GM21360 (cell line): ENCODE results near the gene CTTNBP2.
A peak's percentile ranks its signal among the peaks of the same experiment; 100 is the strongest.

Experiments
- ATAC-seq: cut with Tn5 transposase; IDR thresholded peaks from one replicate; pipeline ENCODE4 v1.9.1; 2021; ENCODE audit warnings: mild to moderate bottlenecking, moderate library complexity; ENCODE audit not compliant: unreplicated experiment

Gene CTTNBP2

DNA sequence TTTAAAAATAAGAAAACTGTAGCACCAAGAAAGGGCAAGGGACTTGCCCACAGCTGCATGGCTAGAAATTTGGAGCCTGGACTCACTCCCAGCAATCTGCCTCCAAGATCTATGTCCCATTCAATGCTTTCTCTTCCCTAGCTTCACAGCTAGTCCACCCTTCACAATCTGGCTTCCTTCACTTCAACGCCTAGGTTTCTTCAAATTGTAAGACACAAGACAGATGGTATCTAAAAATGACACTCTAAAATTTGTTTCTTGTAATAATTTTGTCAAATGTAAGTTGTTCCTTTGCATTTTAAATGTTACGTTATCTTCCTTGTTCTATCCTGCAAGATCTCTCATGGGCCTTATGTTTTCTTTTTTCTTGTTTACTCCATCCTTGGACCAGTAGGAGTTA lies 48.6 kb downstream of the CTTNBP2 start:
- no peak for ATAC-seq

GRCh38 chr7:117819558-117819957 lies 53.7 kb downstream of the CTTNBP2 start:
- ATAC-seq, result no peak

GRCh38 chr7:117818232-117818631 lies 55.0 kb downstream of the CTTNBP2 start:
- ATAC-seq, result no peak

DNA sequence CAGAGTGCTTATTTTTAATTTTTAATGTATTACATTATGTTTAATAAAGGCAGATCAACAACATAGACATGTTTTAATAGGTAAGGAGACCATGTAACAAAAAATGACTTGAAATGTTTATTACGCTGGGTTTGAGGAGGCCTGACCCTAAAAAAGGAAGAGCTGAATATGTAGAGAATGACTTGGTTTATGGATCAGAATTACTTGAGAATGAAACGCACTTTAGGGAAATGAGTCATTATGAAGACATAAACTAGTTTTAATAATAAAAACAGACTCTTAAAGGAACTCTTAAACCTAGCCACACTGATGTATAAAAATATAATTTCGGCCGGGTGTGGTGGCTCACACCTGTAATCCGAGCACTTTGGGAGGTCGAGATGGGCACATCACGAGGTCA lies 56.5 kb downstream of the CTTNBP2 start:
- ATAC-seq, result no peak

DNA sequence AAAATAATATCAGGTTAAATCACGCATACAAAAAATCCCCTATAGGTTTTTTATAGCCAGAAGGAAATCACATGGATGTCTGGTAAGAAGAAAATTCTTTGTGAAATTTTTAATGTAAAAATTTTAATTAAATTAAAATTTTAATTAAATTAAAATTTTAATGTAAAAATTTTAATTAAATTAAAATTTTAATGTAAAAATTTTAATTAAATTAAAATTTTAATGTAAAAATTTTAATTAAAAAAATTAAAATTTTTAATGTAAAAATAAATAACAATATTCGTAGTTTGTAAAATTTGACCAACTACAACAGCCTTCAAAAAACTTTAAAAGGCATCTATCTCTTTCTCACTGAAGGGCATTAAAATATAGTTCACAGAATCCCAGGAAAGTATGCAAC lies 61.5 kb downstream of the CTTNBP2 start:
- ATAC-seq, result no peak

GRCh38 chr7:117810642-117811512 lies 62.4 kb downstream of the CTTNBP2 start:
- no peak for ATAC-seq

- ATAC-seq, result no peak
Observed at GRCh38 chr7:117809958-117810357, 63.3 kb downstream of the CTTNBP2 start.

DNA sequence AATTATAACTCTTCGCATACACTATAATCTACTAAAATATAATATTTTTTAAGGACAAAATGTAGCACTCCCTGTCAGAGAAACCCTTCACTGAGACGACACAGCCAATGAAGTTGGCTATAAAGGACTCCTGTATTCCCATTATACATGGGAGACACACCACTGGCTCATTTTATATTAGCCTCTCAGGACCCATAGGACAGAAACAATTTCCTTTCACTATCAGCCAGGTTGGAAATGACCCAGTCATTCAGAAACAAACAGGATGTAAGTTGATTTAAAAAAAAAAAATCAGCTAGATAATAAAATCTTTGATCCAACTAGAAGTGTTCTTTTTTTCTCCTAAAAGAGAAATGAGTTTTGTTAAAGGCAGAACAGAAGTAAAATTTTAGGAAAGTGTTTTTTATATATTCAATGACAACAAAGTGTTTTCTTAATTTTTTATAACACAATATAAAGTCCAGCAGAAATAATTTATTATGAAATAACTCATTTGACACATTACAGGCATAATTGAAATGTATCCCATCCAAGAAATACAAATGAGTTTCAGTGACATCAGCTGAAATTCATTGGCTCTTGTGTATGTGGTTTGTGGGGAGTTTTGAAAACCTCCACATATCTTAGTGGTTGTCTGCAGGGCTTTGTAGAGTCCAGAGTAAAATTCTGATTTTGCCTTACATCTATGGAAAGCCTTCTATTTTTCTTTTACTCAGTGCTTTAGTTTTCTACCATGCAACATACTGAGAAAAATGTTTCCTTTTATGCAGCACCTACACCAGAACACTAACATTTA lies 64.1 kb downstream of the CTTNBP2 start:
- no peak for ATAC-seq

DNA sequence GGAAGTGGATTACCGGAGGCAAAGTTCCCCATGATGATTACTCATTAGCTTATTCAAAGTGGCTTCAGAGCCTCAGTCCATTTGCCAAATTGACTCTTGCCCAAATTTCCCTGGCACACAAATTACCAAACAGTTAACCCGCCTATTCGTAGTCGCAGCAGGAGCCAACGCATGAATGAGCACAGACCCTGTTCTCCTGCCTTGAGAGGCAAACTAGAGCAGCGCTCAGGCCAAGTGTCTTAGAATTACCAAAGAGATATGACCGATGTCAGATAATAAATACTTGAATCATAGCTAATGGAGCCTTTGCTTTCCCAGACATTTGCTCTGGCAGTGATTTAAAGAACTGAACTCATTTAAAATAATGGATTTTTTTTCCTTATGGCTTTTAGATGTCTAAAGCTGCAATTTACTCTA lies 64.9 kb downstream of the CTTNBP2 start:
- ATAC-seq, result no peak

DNA sequence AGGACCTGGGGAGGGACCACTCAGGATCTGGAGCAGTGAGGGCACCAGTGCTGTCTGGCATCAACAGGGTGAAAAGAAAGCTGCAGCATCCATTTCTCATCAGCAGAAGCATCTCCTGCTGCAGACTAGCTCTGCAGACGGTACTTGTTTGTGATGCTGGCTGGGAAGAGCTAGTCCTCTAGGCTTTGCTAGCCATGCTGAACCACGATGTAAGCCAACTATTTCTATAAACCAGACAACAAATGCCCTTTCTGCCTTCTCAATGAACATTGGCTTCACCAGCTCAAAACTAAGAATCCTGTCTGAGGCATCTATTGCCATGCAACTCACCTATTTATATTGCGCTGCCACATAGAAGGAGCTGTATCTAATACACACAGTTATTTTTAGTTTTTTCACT lies 65.6 kb downstream of the CTTNBP2 start:
- no peak for ATAC-seq

- ATAC-seq, result no peak
Observed at GRCh38 chr7:117806011-117806410, 67.2 kb downstream of the CTTNBP2 start.

GRCh38 chr7:117805241-117805640 lies 68.0 kb downstream of the CTTNBP2 start:
- no peak for ATAC-seq

DNA sequence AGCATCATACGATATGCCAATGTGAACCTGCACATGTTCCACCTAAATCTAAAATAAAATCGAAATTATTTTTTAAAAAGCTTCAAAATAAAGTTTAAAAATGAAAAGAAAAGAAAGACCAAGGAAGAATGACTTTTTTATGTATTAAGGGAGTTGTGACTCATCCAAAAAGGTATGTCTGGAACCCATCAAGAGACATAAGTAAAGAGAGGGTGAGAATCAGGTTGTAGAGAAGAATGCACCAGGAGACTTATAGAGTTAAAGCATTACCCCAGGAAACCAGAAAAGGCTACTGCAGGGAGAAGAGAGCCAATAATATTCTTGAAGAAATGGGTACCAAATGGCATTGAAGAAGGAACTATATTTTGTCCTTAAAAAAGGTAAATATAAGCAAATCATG lies 69.8 kb downstream of the CTTNBP2 start:
- ATAC-seq, result no peak

DNA sequence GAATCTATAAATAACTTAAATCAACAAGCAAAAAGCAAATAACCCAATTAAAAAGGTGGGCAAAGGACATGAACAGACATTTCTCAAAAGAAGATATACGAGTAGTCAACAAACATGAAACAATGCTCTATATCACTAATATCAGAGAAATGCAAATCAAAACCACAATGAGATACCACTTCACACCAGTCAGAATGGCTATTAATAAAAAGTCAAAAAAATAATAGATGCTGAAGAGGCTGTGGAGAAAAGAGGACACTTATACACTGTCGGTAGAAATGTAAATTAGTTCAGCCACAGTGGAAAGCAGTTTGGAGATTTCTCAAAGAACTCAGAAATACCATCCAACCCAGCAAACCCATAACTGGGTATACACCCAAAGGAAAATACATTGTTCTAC lies 70.6 kb downstream of the CTTNBP2 start:
- ATAC-seq, result no peak

DNA sequence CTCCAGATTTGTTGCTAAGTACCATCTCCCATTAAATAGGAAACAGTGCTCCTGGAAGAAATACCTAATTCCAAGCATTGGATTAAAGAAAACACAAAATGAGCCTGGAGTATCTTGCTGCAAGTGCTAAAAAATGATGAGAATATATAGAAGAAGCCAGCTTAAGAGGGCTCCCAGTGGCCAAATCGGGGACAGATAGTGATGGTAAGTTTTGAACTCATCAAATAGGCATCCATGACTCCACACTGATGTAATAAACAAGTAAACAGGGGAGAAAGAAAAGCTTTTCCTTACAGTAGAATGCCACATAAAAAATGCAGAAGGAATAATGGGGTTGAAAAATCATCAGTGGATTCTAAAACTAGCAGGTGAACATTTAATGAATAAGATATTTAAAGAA lies 72.4 kb downstream of the CTTNBP2 start:
- no peak for ATAC-seq

DNA sequence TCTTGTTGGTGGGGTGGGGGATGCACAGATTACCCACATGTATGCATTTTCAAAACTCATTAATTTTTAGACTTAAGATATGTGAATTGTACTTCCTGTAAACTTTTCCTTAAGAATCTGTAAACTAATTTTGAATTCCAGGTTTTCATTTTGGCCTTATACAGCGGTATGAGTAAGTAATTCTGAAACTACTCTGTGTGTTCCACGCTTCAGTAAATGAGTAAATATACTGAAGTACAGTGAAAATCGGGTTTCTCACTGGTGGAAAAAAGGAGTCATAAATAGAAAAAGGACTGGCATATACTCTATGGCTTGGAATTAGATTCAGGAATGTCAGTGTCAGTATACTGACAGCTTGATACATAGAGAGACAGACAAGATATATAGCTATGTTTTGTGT lies 72.8 kb downstream of the CTTNBP2 start:
- no peak for ATAC-seq

- ATAC-seq, result no peak
Observed at GRCh38 chr7:117796889-117797288, 76.4 kb downstream of the CTTNBP2 start.

DNA sequence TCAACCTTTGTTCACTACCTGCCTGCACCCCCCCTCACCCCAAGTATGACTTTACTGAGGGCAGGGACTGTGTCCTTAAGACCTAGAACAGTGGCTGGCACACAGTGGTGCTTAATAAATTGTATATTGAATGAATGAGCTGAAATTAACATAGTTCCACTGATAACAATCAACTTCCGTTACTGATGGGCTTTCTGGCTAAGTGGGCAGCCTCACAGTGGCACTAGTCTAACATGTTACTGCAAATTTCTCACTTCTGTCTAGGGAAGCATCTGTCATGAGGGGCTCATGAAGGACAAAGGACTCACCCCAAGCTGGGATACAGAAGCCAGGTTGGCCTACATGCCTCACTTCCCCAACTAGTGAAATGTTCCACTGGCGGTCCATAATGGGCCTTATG lies 79.3 kb downstream of the CTTNBP2 start:
- ATAC-seq, result no peak

GRCh38 chr7:117793521-117793920 lies 79.7 kb downstream of the CTTNBP2 start:
- ATAC-seq, result no peak

DNA sequence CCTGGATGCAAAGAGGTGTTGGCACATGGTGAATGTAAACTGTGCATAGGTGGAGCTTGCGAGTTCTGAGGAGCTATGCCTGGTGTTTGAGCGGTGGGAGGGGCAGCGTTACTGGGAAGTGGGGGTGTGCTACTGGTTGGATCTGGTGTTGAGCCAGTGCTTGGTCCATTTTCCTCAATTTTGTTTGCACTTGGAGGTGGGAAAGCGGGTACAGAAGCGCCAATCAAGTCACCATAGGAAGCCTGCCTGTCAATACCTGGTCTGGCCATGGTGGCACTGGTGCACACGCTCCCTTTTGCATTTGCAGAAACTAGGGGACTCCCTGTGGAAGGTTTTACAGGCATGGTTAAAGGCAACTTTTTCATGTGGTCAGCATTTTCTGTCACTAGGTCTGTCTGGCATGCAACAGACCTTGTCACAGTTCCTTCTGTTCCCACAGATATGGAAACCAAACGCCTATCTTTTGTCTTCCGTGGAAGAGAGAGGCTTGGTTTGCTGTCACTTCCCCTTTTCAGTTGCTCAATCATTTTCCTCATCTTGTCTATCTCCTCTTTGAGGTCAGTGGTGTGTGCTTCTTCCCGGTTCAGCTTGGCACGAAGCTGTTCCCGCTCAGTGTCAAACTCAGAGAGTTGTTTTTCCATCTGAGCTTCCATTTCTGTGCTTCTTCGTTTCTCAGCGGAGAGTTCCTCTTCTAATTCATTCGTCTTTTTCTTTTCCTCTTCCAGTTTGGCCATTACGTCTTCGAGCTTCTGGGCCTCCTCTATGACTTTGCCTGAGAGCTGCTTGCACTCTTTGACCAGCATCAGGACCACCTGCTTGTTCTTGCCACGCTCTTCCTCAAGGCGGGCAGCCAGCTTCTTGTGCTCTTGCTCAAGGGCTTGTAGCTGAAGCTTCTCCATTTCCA lies 81.1 kb downstream of the CTTNBP2 start:
- peak; percentile 77 for ATAC-seq

- ATAC-seq, result no peak
Observed at GRCh38 chr7:117790731-117791130, 82.5 kb downstream of the CTTNBP2 start.
